GM21619 (cell line): ENCODE results near the gene MAPKAPK2.

Experiments
- ATAC-seq: cut with Tn5 transposase; IDR thresholded peaks from one replicate; pipeline ENCODE4 v1.9.1; 2021; ENCODE audit not compliant: unreplicated experiment

The MAPKAPK2 gene

DNA sequence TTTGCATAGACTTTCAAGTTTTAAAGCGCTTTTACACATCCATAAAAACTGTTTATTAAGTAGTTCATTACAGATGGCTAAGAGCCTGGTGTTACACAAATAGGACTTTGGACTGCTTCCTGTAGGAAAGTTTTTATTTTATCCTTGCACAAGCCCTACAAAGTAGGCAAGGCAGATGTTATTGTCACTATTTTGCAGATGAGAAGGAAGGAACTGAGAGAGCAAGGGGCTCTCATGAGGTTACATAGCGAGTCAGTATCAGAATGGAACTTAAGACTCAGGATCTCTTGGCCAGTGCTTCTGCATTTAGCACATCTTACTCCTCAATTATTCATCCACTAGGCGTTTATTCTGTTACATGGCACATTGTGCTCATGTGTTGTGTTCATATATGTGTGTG is 2.6 kb upstream of the MAPKAPK2 start:
- ATAC-seq, result no peak

DNA sequence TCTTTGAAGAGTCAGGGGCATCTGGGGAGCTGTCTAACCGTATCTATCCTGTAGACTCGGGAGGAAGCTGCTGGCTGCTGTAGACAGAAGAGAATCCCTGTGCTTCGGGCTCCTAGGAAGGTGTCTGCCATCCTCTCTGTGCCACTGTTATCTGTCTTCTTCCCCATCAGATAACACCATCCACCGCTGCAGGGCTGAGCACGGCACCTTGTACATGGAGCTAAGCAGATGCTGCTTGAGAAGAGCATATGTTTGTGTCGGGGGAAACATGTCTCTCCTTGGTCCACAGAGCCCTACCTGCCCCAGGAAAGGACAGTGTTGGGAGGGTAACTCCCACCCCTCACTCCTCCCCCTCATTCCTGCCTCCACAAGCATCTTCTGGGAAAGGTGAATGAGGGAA is 1.4 kb upstream of the MAPKAPK2 start:
- no peak for ATAC-seq

DNA sequence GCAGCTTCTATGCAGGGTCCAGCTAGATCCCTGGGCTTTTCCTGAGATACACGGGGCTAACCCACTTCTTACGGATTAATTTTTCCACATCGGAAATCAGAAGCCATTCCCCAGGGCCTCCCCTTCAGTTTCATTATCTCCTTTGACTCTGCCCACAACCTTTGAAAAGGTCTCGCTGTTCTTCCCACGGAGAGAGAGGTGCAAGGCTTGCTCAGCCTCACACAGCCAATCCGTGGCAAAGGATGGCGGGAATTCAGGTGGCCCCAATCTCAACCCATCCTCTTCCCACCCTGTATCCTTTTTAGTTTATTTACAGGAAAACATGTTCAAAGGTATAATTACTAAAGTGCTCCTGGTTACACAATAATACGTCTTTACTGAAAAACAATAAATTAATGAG is 702 bp upstream of the MAPKAPK2 start:
- no peak for ATAC-seq

DNA sequence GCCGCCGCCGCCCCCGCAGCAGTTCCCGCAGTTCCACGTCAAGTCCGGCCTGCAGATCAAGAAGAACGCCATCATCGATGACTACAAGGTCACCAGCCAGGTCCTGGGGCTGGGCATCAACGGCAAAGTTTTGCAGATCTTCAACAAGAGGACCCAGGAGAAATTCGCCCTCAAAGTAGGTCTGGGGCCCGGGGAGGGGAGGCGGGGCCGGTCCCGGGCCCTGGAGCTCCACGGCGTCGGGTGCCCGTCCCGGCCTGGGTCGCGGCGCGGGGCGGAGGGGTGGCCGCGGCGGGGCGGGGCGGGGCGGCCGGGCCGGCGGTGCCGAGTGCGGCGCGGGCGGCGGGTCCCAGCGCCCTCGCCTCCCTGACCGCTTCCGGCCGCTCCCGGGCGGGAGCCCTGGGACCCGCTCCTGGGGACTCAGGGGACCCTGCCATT is 646 bp downstream of the MAPKAPK2 start:
- peak; percentile 20 for ATAC-seq

DNA sequence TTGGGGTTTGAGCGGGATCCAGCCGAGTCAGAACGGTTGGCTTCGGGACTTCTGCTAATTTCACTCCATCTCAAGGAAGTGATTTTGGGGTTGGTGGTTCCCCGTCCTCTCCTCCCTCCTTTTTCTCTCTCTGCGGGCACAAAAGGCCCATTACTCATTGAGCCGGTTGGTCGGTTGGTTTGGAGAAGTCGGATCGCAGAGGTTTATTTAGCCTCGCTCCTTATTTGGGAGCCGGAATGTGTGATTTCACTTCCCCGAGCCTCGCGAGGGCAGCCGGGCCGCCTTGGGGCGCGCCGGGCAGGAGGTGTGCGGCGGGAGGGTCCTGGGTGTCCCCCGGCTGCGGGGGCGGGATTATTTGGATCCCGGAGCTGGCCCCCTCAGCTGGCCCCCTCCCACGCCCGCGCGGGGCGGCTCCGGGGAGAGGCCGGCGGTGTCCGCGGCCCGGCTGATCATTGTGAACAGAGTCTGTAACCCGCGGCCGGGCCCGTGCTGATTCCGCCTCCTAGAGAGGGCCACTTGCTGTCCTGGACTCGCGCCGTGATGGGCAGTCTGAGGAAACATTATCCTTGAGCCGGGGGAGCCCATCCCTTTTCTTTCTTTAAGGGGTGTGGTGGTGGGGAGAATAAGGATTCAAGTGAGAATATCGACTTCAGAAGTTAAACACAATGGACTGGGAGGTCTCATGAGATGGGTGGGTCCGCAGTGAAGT is 1.2 kb downstream of the MAPKAPK2 start:
- peak; percentile 15 for ATAC-seq

DNA sequence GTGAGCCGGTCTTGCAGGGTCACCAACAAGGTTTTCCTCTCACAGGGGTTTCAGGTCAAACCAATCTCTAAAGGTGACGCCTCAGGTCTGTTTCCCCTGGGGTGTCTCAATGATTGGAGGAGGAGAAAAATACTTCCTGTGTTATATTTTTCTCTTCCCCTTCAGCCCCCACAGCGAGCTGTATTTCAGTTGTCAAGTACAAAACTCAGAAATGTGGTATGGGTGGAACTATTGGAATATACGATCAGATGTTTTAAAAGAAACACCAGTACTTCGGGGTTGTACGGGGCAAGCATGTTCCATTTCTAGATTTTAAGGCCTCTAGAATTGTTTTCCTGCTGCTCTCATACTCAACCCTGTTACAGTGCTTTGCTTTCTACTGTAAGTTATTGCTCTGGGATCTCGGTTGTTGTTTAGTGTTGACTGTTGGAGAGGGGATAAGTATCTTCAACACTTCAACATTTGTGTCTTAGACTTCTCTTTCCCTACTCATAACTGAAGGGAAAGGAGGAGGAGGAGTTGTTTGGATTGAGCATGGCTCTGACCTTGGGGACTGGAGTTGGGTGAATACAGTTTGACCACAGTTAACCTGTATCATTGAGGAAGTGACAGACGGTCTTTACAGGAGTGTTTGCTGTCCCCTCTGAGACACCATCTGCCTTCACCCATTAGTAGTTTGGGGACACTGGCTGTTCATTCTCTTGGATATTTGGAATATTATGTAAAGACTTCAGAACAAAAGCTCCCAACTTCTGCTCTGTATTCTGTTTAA is 2.0 kb downstream of the MAPKAPK2 start:
- ATAC-seq, result peak; percentile 32

DNA sequence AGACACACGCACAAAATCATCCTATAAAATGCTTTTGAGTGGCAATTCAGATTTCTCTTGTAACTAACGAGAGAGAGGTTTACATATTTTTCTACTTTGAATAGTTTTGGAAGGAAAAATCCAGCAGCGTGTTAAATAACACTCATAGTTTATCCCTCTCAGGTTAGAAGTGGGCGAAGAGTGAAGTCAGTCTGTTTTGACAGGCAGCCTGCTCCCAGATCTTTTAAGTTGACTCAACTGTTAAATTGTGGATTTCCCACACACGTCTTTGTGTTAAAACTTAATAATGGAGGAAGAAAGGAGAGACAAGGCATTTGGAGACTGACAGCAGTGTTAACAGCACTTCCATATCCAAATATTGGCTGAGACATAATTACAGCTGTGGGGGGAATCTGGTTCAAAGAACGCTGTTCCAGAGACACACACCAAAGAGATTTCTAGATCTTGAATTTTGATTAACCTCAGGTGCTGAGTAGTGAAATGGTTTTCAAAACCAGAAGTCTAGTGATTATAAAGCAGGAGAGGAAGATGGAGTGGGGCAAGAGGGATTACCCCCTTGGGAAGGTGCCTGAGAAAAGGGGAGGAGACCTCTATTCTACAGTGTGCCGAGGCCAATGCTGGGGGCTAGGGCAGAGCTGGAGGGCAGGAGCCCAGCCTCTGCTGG is 2.7 kb downstream of the MAPKAPK2 start:
- ATAC-seq, result no peak

DNA sequence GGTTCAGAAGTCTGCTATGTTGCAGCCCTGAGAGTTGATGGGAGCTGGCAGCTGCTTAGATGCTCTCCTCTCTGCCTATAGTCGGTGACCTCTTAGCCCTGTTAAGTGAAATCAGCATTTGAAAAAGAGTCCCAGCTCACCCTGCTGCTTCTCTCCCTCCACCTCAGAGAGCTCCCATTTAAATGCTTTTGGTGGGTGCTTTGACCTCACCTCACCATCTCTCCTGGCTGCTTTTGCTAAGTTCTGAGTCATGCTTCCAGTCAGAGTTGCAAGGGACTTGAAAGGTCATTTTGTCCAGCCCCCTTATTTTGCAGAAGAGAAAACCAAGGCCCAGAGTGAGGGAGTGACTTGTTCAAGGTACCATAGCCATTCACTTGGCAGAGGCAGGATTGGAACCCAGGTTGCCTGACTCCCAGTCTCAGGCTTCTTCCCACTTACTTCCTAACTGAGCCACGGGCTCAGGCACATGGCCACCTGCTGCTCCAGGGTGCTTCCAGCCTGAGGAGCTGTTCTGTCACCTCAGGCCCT is 3.3 kb downstream of the MAPKAPK2 start:
- ATAC-seq, result no peak

DNA sequence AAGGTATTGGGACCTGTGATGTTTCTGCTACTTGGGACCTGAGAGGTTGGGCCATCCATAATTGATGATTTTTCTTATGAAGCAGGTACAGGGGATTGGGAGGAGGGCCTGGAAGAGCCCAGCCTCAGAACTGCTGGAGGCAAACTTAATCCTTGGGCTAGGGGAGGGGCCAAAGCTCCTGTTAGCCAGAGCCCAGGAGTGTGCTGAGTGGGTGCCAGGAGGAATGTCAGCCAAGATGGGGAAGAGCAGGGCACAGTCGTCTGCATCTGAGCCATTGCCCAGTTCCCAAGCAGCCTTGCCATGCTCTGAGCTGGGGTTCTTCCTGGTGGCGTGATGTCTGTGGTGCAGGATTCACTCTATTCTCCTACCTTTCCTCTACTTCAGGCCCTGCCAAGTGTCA is 5.8 kb downstream of the MAPKAPK2 start:
- no peak for ATAC-seq

DNA sequence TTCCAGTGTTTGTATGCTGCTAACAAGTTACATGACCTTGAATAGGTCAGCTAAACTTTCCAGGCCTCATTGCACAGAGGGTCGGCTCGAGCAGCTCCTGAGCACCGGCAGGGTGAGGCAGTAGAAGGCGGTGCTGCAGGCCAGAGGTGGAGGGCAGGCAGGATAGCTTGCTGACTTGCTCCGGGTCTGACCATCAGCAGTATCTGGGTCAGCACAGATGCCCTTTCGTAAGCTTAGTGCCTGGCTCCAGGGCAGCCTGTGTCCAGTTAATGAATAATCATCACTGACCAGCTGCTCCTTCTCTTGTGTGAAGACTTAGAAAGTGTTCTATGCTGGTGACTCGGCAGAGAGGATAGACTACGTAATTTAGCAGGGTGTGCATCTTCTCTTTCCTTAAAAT is 6.9 kb downstream of the MAPKAPK2 start:
- ATAC-seq, result no peak

DNA sequence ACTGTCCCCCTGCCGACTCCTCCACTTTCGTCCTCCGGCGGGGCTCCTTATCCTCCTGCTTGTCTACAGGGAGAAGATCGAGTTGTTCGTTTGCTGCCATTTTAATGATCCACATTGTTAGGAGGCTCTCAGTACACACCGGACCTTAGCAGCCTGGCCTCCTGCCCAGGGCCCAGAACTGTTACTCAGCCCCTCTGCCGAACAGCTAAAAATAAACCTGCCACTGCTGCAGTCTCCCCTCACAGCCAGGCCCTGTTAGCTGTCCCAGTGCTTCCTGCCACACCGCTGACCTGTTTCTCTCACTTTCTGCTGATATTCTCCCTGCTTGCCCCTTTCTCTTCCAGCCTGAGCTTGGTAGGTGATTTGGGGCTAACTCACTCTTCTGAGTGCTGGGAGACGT is 8.3 kb downstream of the MAPKAPK2 start:
- no peak for ATAC-seq

DNA sequence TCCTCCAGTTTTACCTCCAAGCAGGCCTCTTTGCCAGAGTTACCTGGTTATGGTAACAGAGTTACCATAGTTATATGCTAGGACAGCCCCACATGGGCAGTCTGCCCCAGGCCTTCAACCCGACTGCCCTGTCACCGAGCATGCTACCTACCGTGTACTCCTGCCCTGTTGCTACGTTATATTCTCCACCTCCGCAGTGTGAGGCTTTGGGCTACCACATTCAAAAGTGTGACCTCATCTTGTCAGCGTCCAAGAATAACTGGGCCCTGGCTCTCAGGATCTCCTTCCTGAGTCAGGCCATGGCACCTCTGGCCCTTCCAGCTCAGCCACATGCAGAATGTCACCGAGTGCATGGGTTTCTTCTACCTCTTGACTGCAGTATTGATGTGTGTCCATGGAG is 8.9 kb downstream of the MAPKAPK2 start:
- no peak for ATAC-seq

DNA sequence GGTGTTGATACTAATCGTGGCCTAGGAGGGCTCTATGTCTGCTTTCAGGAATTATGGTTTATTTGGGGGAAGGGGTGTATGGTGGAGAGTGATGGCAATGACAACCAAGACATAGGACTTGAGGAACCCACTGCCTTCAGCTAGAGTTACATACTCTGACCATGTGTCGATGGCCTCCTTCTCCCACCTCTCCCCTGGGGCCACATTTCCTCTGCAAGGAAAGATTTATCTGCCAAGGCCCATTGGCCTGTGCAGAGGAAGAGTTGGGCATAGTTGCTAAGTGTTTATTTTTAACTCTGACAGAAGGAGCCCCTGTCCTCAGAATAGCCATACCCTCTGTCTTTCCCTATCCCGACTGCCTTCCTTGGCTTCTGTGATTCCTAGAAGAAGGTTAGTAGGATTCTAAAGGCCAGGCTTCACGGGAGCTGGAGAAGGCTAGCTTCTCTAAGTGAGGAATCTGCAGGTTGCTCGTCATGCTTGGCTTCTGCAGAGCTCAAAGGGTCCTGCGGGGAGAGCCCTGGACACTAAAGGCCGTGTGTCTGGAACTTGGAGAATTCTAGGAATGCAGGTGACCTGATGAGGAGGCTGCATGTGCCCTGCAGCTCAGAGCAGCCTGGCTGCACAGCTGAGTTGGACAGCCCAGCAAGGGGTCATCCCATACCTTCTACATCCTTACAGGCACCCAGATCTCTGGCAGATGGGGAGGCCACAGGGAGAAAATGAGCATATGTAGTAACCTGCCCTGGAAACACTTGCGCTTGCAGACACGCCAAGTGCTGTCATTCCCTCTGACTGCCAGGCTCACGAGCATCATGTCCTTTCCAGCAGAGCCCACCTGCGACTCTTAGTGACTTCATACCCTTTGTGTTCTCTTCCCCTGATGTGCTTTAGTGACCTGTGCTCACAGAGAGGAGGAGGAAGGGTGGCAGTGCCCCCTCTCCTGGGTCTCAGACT is 9.7 kb downstream of the MAPKAPK2 start:
- no peak for ATAC-seq

DNA sequence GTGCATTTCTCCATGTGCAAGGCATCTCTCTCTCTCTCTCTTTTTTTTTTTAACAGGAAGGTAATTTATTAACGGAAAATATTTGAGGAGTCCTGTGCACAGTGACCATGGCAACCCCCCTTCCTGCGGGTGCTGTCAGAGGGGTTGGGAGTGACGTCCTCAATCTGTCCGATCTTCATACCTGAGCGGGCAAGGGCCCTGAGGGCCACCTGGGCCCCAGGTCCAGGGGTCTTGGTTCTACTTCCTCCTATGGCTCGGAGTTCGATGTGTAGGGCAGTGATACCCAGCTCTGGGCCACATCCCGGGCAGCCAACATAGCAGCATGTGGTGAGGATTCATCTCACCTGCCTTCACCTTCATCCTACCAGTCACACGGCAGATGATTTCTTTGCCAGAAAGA is 11.0 kb downstream of the MAPKAPK2 start:
- ATAC-seq, result no peak

DNA sequence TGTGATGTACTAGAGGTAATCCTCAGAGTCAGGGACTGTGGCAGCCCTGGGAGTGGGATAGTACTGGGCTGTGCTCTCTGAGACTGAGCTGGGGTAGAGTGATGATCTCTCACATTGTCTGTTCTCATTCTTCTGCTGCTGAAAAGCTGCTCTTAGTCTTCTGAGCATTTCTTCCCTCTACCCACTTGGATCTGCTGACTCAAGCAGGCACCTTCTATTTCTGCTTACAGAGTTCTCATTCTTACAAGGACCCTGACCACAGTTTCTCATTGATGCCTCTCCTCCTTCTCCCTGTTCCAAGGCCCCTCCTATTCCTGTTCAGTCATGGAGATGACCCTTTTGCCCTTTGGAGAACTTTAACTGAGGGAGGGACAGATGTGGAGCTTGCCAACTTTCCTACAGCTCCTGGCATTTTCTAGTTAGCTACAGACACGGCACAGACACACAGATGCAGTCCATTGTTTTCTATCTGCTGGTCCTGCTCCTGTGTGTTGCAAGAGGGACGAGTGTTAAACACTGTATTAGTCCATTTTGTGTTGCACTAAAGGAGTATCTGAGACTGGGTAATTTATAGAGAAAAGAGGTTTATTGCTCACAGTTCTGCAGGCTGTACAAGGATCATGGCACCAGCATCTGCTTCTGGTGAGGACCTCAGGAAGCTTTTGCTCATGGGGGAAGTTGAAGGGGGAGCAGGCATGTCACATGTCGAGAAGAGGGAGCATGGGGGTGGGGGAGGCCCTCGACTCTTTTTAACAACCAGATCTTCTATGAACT is 12.3 kb downstream of the MAPKAPK2 start:
- no peak for ATAC-seq

DNA sequence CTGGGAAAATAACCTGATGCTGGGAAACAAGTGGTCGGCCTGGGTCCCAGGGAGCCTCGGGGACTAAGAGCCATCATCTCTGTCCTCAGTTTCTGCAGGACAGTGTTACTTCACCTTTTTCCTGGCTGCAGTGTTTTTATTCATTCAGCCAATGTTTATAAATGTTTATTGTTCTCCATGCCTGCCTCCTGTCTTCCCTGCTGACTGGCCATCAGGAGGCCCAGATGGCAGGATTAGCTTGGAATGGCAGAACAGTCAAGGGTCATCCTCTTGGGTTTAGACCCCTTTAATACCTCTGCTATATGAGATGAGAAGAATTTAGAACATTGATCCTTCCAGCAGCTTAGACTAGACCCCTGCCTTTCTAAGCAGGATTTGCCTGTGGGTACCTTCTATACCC is 13.3 kb downstream of the MAPKAPK2 start:
- no peak for ATAC-seq

DNA sequence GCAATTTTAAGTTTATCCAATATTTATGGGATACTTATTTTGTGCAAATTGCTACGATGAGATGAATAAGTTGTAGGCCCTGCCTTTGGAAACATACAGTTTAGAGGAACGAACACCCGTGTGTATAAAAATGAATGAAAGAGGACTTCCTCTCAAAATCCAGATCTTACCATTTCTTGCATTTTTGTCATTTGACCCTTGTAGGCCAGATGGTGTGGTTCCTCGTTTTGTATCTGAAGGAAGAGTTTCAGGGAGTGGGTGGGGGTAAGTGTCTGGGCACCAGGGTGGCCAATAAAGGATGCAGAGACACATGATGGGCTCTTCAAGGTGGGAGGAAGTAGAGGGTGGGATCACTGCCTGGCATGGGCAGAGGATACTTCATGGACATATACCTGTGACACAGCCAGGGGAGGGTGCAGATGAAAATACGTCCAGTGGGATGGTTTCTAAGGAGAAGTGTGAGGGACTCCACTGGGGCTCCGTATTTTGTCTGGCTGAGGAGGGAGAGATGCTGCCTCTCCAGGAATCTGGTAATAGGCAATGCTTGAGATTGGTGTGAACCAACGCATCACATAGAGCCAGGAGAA is 14.4 kb downstream of the MAPKAPK2 start:
- ATAC-seq, result no peak

DNA sequence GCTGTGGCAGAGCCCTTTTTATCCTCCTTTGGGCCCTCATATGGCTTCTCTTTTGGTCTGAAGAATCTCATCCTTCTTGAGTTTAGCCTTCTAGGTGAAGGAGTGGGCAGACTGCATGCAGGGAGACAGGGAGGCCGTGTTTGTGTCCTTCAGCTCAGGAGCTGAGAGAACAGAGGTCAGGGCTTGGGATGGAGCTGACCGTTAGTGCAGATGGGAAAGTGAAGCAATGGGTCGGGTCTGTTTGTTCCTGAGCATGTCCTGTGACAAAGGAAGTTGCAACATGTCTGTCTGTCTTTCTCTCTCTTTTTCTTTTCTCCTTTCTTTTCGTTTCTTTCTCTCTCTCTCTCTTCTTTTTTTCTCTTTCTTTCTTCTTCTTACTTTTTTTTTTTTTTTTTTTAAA is 14.9 kb downstream of the MAPKAPK2 start:
- no peak for ATAC-seq

DNA sequence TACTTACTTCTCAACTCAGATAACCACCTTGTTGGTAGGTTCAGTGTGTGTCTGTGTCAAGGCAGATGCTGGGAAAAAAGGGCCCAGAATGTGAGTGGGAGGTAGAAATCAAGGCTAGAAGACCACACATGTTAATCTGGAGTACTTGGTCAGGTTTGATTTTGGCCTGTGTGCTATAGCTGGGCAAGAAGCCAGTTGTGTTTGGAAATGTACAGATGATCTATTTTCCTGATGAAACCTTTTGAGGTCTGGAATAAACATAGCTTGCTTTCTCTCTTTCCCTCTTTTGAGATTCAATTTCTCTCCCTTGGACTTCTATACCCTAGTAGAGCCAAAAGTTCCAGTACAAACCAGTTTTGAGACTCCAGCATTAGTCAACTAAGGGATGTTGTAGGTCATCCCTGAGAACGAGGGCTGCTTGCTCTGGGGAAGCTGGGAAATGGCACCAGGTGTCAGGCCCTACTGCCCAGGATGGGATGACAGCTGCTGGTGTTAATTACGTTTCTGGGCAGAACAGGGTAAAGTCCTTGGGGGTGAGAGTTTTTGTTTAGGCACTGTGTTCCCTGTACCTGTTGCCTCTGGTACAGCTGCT is 15.8 kb downstream of the MAPKAPK2 start:
- ATAC-seq, result no peak
